22Rv1 (cell line): ENCODE results near the gene F2R.

Experiments used
- CTCF ChIP-seq: fragments of 450-650 bp; IDR thresholded peaks from 2 replicates; pipeline ENCODE4 v1.5.1; 2017; ENCODE audit warnings: mild to moderate bottlenecking
- ZFX ChIP-seq: fragments of 450-650 bp; IDR thresholded peaks from 2 replicates; pipeline ENCODE4 v1.6.1; 2017; ENCODE audit warnings: antibody characterized with exemption, borderline replicate concordance

DNA sequence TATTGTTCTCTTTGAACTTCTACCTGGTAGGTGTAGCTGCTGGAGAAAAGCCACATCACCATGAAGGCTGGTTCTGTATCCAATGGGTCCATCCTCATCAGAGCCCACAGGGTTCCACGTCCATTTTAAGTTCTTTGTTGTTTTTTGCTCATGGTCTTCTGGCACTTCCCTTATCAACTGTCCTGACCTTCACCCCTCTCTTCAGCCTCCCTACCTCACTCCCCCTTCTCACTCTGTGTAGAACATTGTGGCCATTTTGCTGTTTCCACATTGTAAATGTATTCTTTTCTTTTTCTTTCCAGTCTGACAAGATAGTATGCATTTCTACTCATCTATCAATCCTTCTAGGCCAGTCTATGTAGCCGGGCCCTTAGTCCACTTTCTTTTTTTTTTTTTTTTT is 48.4 kb upstream of the F2R start:
- TF ChIP-seq CTCF (no peak), ZFX (no peak)
